RWPE1 (cell line): ENCODE results near the gene PRICKLE2.

ENCODE experiments used
- CTCF ChIA-PET: fragments of 350-600 bp; sonication (Branson Sonifier 250); formaldehyde crosslinking; extraction: SDS; loops from one replicate; lab custom pipeline; 2021; lab: Yijun Ruan, JAX
- POLR2A ChIA-PET: fragments of 400-600 bp; formaldehyde crosslinking; extraction: SDS; loops from one replicate; lab custom pipeline; 2020; ENCODE audit warnings: antibody characterized with exemption; ENCODE audit not compliant: low non-redundant PET; lab: Yijun Ruan, JAX
- DNase-seq: peaks from one replicate; pipeline ENCODE4 v3.0.0; 2012; ENCODE audit warnings: low spot score
- H3K27ac ChIP-seq: fragments of 450-650 bp; 2 replicates; pipeline ENCODE4 v1.5.1; 2017
- TF ChIP-seq, protein P1 (sequence below): fragments of 450-650 bp; conservative IDR thresholded peaks from 2 replicates; pipeline ENCODE4 v1.5.1; 2017; ENCODE audit warnings: low read depth, mild to moderate bottlenecking

The PRICKLE2 gene

DNA sequence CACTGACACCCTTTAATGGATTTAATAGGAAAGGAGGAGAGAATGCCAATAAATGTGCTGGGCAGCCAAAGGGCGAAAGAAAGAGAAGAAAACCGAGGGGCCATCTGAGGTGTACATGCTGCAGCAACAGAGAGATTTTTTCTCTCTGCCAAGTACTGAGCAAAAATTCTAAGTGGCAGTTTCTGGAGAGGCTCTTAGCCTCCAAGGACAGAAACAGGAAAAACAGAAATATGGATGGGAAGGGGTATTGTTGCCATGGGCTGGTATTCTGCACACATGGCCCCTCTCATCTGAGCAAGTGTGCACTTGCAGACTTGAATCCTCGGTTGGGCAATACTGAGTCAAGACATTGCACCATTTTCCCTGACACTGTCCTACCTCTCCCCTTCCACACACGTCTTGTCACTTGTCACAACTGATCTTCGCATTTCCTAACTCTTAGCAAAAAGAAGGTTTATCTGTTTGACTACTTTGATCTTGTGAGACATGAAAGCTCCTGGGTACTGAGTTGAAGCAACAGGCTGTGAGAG is 73.9 kb downstream of the PRICKLE2 start:
- ChIA-PET CTCF (no interaction called here), POLR2A (no interaction called here)
- no peak for DNase-seq
- TF ChIP-seq, protein P1, sequence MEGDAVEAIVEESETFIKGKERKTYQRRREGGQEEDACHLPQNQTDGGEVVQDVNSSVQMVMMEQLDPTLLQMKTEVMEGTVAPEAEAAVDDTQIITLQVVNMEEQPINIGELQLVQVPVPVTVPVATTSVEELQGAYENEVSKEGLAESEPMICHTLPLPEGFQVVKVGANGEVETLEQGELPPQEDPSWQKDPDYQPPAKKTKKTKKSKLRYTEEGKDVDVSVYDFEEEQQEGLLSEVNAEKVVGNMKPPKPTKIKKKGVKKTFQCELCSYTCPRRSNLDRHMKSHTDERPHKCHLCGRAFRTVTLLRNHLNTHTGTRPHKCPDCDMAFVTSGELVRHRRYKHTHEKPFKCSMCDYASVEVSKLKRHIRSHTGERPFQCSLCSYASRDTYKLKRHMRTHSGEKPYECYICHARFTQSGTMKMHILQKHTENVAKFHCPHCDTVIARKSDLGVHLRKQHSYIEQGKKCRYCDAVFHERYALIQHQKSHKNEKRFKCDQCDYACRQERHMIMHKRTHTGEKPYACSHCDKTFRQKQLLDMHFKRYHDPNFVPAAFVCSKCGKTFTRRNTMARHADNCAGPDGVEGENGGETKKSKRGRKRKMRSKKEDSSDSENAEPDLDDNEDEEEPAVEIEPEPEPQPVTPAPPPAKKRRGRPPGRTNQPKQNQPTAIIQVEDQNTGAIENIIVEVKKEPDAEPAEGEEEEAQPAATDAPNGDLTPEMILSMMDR, result no peak
- peak overlapping the region; percentile 56 for H3K27ac ChIP-seq

- ChIA-PET CTCF (no interaction called here), POLR2A (no interaction called here)
- TF ChIP-seq, protein P1, result no peak
- H3K27ac ChIP-seq, result peak overlapping the region; percentile 42
- DNase-seq, result no peak
These were observed 74.6 kb downstream of the PRICKLE2 start for GRCh38 chr3:64150623-64151207.

GRCh38 chr3:64149886-64150285 is 75.4 kb downstream of the PRICKLE2 start:
- H3K27ac ChIP-seq, result no peak overlapping the region
- ChIA-PET CTCF (no interaction called here), POLR2A (no interaction called here)
- TF ChIP-seq, protein P1, result no peak
- DNase-seq, result no peak

DNA sequence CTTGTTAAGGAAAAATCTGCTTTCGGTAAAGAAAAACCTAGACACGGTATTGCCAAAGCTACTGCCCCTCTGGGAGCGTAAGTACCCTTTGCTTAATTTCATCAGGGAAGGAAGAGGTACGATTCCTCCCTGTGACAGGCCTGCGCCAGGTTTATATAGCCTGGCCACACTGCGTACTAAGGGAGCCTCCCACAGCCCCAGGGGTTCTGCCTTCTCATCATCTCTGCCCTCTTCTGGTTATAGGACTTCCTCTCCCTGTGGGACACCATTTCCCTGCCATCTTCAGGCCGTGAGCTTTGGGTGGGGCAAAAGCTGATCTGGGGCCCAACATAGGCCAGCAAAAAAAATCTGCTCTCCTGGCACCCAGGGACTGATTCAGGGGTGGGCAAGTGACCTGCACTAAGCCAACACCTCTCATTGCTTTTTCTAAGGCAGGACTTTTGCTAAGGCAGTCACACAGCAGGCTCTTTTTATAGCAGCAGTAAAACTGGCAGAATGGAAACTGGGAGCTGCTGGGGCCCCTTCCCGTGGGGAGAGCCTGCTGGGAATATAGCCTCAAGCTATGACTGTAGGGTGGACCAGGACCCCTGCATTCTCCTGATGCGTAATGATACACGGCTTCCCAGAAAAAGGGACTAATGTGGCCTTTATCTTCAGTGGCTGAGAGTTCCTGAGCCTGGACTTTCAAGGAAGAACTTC is 76.2 kb downstream of the PRICKLE2 start:
- POLR2A ChIA-PET, result no interaction called here
- TF ChIP-seq, protein P1, result no peak
- H3K27ac ChIP-seq, result peak overlapping the region; percentile 14; the same call in 1 of the 2 replicates

DNA sequence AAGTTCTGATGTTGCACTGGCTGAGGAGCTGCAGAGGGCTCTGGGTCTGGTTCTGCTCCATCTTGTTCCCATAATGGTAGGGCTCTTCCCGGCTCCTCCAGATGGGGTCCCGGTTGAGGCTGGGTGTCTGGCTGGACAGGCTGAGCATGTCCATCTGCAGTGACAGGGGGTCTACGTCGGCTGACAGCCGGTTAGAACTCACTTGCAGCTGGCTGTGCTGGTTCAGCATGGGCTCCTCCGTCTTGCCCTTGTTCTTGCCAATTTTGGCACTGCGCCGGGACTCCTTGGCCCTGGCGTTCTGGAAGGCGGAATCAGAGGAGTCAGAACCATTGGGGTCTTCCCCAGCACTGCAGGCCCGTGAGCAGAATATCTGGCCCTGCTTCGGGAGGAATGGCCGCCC is 78.1 kb downstream of the PRICKLE2 start:
- POLR2A ChIA-PET, result no interaction called here
- TF ChIP-seq, protein P1, result no peak

More for the DNA sequence above, 76.2 kb downstream of the PRICKLE2 start:
- no peak for DNase-seq
- CTCF ChIA-PET, result no interaction called here

GRCh38 chr3:64145438-64145837 is 79.8 kb downstream of the PRICKLE2 start:
- peak overlapping the region; percentile 64 for H3K27ac ChIP-seq
- DNase-seq, result no peak
- TF ChIP-seq, protein P1, result no peak
- POLR2A ChIA-PET, result no interaction called here
- CTCF ChIA-PET, result no interaction called here

More for the DNA sequence above, 78.1 kb downstream of the PRICKLE2 start:
- DNase-seq, result no peak
- CTCF ChIA-PET, result no interaction called here
- peak overlapping the region; percentile 64; the same call in 1 of the 2 replicates for H3K27ac ChIP-seq
